Activated CD8-positive, alpha-beta T cell treated with anti-CD3 and anti-CD28 coated beads for 36 hours (primary cell): ENCODE measurements around the gene DTX1. TPM values are rescaled to one million over a fixed set of nuclear protein-coding genes. Genes with fewer than 3 reads are reported as not detected.

Experiments
- ATAC-seq: fragments of 200-7000 bp; cut with Tn5 transposase; one replicate; pipeline ENCODE4 v1.10.0; 2021; ENCODE audit warnings: mild to moderate bottlenecking, moderate library complexity
- CTCF ChIA-PET: fragments of 350-600 bp; sonication (Branson Sonifier 250); formaldehyde crosslinking; loops from one replicate; lab custom pipeline; 2021; ENCODE audit warnings: antibody characterized with exemption; lab: Charles Lee
- POLR2A ChIA-PET: fragments of 350-600 bp; sonication (Branson Sonifier 250); formaldehyde crosslinking; loops from one replicate; lab custom pipeline; 2021; ENCODE audit warnings: antibody characterized with exemption; lab: Charles Lee
- DNase-seq: peaks from one replicate; pipeline ENCODE4 v3.0.0-alpha.2; 2020
- H3K27ac Mint-ChIP-seq: one replicate; pipeline ENCODE4 v1.8.0; 2021; ENCODE audit warnings: mild to moderate bottlenecking, mixed read lengths
- H3K27me3 Mint-ChIP-seq: one replicate; pipeline ENCODE4 v1.8.0; 2021; ENCODE audit warnings: mixed read lengths
- H3K36me3 Mint-ChIP-seq: one replicate; pipeline ENCODE4 v1.8.0; 2021; ENCODE audit warnings: low read depth, mixed read lengths
- H3K4me1 Mint-ChIP-seq: one replicate; pipeline ENCODE4 v1.8.0; 2021; ENCODE audit warnings: low read depth, mixed read lengths
- H3K4me3 Mint-ChIP-seq: one replicate; pipeline ENCODE4 v1.8.0; 2021; ENCODE audit warnings: mild to moderate bottlenecking, moderate library complexity, mixed read lengths
- H3K9me3 Mint-ChIP-seq: one replicate; pipeline ENCODE4 v1.8.0; 2021; ENCODE audit warnings: mixed read lengths
- intact Hi-C: fragments of 100-400 bp; cut with micrococcal nuclease; formaldehyde crosslinking; loops from one replicate; pipeline ENCODE4 v1.10.0; 2022
- total RNA-seq, 2 experiments: library from RNA; stranded (reverse); gene quantifications; one replicate each; pipeline ENCODE4 v1.2.3, GENCODE V29; 2021
- TF ChIP-seq, protein P1 (sequence below): fragments of 200-600 bp; IDR thresholded peaks from one replicate; pipeline ENCODE4 v1.8.0; 2022; ENCODE audit warnings: antibody characterized with exemption, mild to moderate bottlenecking

DTX1 gene
- total RNA-seq, 2 experiments from 2014 or later = 2.9 to 3.4 TPM

GRCh38 chr12:113070117-113070906 is 13.8 kb downstream of the DTX1 start:
- ChIA-PET CTCF (interaction anchor here (0.7 to 2.2 kb wide), 4 partner anchors 22 to 105 kb away, joined by 3 to 10 read pairs (median 6); no protein-coding TSS in a partner anchor), POLR2A (interaction anchor here (0.9 to 2.6 kb wide), 3 partner anchors 10 to 91 kb away, joined by 3 to 11 read pairs (median 4); no protein-coding TSS in a partner anchor)

GRCh38 chr12:113071135-113072112 is 14.9 kb downstream of the DTX1 start:
- Mint-ChIP-seq H3K27ac (peak overlapping the region; percentile 80), H3K36me3 (no peaks in the 10 kb centered on the region), H3K4me1 (peaks cover 56% of the 10 kb centered on the region), H3K27me3 (no peaks in the 10 kb centered on the region), H3K4me3 (peak overlapping the region; percentile 54), H3K9me3 (no peaks in the 10 kb centered on the region)
- POLR2A ChIA-PET = interaction anchor here (0.9 to 2.6 kb wide), 3 partner anchors 11 to 92 kb away, joined by 3 to 11 read pairs (median 4); no protein-coding TSS in a partner anchor
- CTCF ChIA-PET = interaction anchor here (1.0 to 2.2 kb wide), 5 partner anchors 21 to 104 kb away, joined by 3 to 10 read pairs (median 8); no protein-coding TSS in a partner anchor
- DNase-seq = no peak
- TF ChIP-seq, protein P1, sequence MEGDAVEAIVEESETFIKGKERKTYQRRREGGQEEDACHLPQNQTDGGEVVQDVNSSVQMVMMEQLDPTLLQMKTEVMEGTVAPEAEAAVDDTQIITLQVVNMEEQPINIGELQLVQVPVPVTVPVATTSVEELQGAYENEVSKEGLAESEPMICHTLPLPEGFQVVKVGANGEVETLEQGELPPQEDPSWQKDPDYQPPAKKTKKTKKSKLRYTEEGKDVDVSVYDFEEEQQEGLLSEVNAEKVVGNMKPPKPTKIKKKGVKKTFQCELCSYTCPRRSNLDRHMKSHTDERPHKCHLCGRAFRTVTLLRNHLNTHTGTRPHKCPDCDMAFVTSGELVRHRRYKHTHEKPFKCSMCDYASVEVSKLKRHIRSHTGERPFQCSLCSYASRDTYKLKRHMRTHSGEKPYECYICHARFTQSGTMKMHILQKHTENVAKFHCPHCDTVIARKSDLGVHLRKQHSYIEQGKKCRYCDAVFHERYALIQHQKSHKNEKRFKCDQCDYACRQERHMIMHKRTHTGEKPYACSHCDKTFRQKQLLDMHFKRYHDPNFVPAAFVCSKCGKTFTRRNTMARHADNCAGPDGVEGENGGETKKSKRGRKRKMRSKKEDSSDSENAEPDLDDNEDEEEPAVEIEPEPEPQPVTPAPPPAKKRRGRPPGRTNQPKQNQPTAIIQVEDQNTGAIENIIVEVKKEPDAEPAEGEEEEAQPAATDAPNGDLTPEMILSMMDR = no peak
- ATAC-seq = no peak
- intact Hi-C loops = no loop called here

More at GRCh38 chr12:113070117-113070906, 13.8 kb downstream of the DTX1 start:
- peak overlapping the region; percentile 87 for H3K27ac Mint-ChIP-seq
- H3K4me1 Mint-ChIP-seq = peaks cover 54% of the 10 kb centered on the region
- TF ChIP-seq, protein P1 = no peak
- H3K27me3 Mint-ChIP-seq = no peaks in the 10 kb centered on the region
- H3K36me3 Mint-ChIP-seq = no peaks in the 10 kb centered on the region
- intact Hi-C loops = no loop called here
- DNase-seq = peak; percentile 92
- H3K4me3 Mint-ChIP-seq = peak overlapping the region; percentile 54
- ATAC-seq = peak; percentile 90
- H3K9me3 Mint-ChIP-seq = no peaks in the 10 kb centered on the region

DNA sequence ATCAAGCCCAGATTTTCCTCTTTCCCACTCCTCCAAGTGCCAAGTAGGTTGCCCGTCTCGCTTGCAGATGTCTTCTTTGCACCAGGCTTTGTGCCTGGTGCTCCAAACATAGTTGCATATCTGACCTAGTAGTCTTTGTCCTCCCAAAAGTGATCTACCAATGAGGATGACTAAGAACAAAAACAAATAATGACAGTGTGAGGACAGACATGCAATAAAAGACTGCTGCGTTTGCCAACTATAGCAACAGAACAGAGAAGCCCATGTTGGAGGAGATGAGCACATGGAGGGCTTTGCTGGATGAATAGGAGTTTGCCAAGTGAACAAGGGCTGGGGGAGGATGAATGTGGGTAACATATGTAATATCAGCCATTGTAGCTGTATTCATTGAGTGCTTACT is 15.6 kb downstream of the DTX1 start:
- Mint-ChIP-seq H3K27ac (no peak overlapping the region), H3K4me1 (peaks cover 49% of the 10 kb centered on the region), H3K4me3 (no peak overlapping the region), H3K9me3 (no peaks in the 10 kb centered on the region), H3K27me3 (no peaks in the 10 kb centered on the region), H3K36me3 (no peaks in the 10 kb centered on the region)
- CTCF ChIA-PET = interaction anchor here (1.8 kb wide), 2 partner anchors 20 to 26 kb away, joined by 4 to 9 read pairs; no protein-coding TSS in a partner anchor
- no peak for ATAC-seq
- intact Hi-C loops = no loop called here
- TF ChIP-seq, protein P1 = no peak
- POLR2A ChIA-PET = interaction anchor here (2.6 kb wide), 1 partner anchor 18 kb away, joined by 11 read pairs; no protein-coding TSS in a partner anchor
- DNase-seq = no peak

- H3K4me1 Mint-ChIP-seq = peaks cover 42% of the 10 kb centered on the region
These were observed 17.1 kb downstream of the DTX1 start for GRCh38 chr12:113073586-113073985.

More at GRCh38 chr12:113073586-113073985, 17.1 kb downstream of the DTX1 start:
- ChIA-PET CTCF (interaction anchor here (2.3 kb wide), 1 partner anchor 25 kb away, joined by 8 read pairs; no protein-coding TSS in a partner anchor), POLR2A (interaction anchor here (1.2 kb wide), 1 partner anchor 15 kb away, joined by 4 read pairs; no protein-coding TSS in a partner anchor)
- TF ChIP-seq, protein P1 = no peak
- no peak overlapping the region for H3K27ac Mint-ChIP-seq
- DNase-seq = no peak
- intact Hi-C loops = no loop called here
- no peak overlapping the region for H3K4me3 Mint-ChIP-seq
- no peaks in the 10 kb centered on the region for H3K9me3 Mint-ChIP-seq
- H3K36me3 Mint-ChIP-seq = no peaks in the 10 kb centered on the region
- no peak for ATAC-seq
- H3K27me3 Mint-ChIP-seq = no peaks in the 10 kb centered on the region
